ENCODE results near the gene URAD. TPM values are rescaled to one million over a fixed set of nuclear protein-coding genes. Genes with fewer than 3 reads are reported as not detected.

URAD gene
- total RNA-seq, 1 donor from 2014 or later = 0.26 TPM

GRCh38 chr13:27933580-27934328 is 54.7 kb downstream of the URAD start:
- H3K27me3 Mint-ChIP-seq (ENCODE audit: low read depth) = peaks cover 63% of the 10 kb centered on the region
- TF ChIP-seq CTCF (conservative IDR thresholded peaks at IDR 0.05) = no peak
- no peaks in the 10 kb centered on the region for H3K4me1 Mint-ChIP-seq
- peaks cover 6% of the 10 kb centered on the region for H3K36me3 Mint-ChIP-seq (ENCODE audit: low read depth)
- DNase-seq (ENCODE audit: low read depth, low spot score) = no peak
- no peak overlapping the region for H3K27ac Mint-ChIP-seq (ENCODE audit: unreplicated experiment)
- no peaks in the 10 kb centered on the region for H3K9me3 Mint-ChIP-seq
- no peak overlapping the region for H3K4me3 Mint-ChIP-seq

- Mint-ChIP-seq H3K36me3 (ENCODE audit: low read depth) (peaks cover 6% of the 10 kb centered on the region), H3K27me3 (ENCODE audit: low read depth) (peaks cover 69% of the 10 kb centered on the region), H3K27ac (ENCODE audit: unreplicated experiment) (no peak overlapping the region), H3K4me1 (no peaks in the 10 kb centered on the region), H3K9me3 (no peaks in the 10 kb centered on the region), H3K4me3 (no peak overlapping the region)
- TF ChIP-seq CTCF (conservative IDR thresholded peaks at IDR 0.05) = no peak
- no peak for DNase-seq (ENCODE audit: low read depth, low spot score)
Observed at GRCh38 chr13:27933118-27933517, 55.4 kb downstream of the URAD start.

- Mint-ChIP-seq H3K27ac (ENCODE audit: unreplicated experiment) (no peak overlapping the region), H3K4me3 (no peak overlapping the region), H3K27me3 (ENCODE audit: low read depth) (peaks cover 88% of the 10 kb centered on the region)
Observed at GRCh38 chr13:27929868-27930267, 58.6 kb downstream of the URAD start.

GRCh38 chr13:27928805-27929753 is 59.4 kb downstream of the URAD start:
- DNase-seq (ENCODE audit: low read depth, low spot score) = no peak
- TF ChIP-seq CTCF (conservative IDR thresholded peaks at IDR 0.05) = no peak
- Mint-ChIP-seq H3K4me1 (peaks cover 3% of the 10 kb centered on the region), H3K4me3 (no peak overlapping the region), H3K27ac (ENCODE audit: unreplicated experiment) (no peak overlapping the region), H3K27me3 (ENCODE audit: low read depth) (peaks cover 95% of the 10 kb centered on the region), H3K36me3 (ENCODE audit: low read depth) (peaks cover 6% of the 10 kb centered on the region), H3K9me3 (no peaks in the 10 kb centered on the region)

More at GRCh38 chr13:27929868-27930267, 58.6 kb downstream of the URAD start:
- H3K4me1 Mint-ChIP-seq = no peaks in the 10 kb centered on the region
- no peak for TF ChIP-seq CTCF (conservative IDR thresholded peaks at IDR 0.05)
- DNase-seq (ENCODE audit: low read depth, low spot score) = no peak
- peaks cover 6% of the 10 kb centered on the region for H3K36me3 Mint-ChIP-seq (ENCODE audit: low read depth)
- H3K9me3 Mint-ChIP-seq = no peaks in the 10 kb centered on the region

- Mint-ChIP-seq H3K27ac (ENCODE audit: unreplicated experiment) (no peak overlapping the region), H3K27me3 (ENCODE audit: low read depth) (peaks cover 96% of the 10 kb centered on the region), H3K36me3 (ENCODE audit: low read depth) (peaks cover 6% of the 10 kb centered on the region), H3K4me3 (no peak overlapping the region), H3K9me3 (no peaks in the 10 kb centered on the region), H3K4me1 (peaks cover 7% of the 10 kb centered on the region)
- no peak for TF ChIP-seq CTCF (conservative IDR thresholded peaks at IDR 0.05)
- DNase-seq (ENCODE audit: low read depth, low spot score) = no peak
Observed at GRCh38 chr13:27928353-27928804, 60.1 kb downstream of the URAD start.

Other genes starting within 250 kb of the URAD start
- 10.6 and 11.4 TPM in 2 replicates for gene GSX1, start 196.2 kb downstream of the URAD start, total RNA-seq
- gene PDX1, start 68.7 kb downstream of the URAD start, total RNA-seq = not detected in 2 replicates
- 1.3 and 2.4 TPM in 2 replicates for gene CDX2, start 19.4 kb downstream of the URAD start, total RNA-seq
- not detected in 2 replicates for gene FLT3, start 111.9 kb upstream of the URAD start, total RNA-seq
- gene PAN3, start 149.9 kb upstream of the URAD start, total RNA-seq = 33.6 and 34.0 TPM in 2 replicates

All from neural crest cell (in vitro differentiated cells).